CD14-positive monocyte (primary cell): Measurements from ENCODE around the gene TRAPPC14. TPM values are rescaled to one million over a fixed set of nuclear protein-coding genes. Genes with fewer than 3 reads are reported as not detected.

Experiments
- DNase-seq, 3 donors: peaks; one replicate each; pipeline ENCODE4 v3.0.0-alpha.2; 2011 to 2022
- H2AFZ ChIP-seq: 2 replicates; pipeline ENCODE4 v1.6.0; 2012; ENCODE audit warnings: mild to moderate bottlenecking, low read depth, low read length, inconsistent platforms; ENCODE audit not compliant: insufficient read depth, poor library complexity, severe bottlenecking
- H3K27ac ChIP-seq, 2 donors: 1 replicate in 1 of 2; 2 replicates in 1 of 2; pipeline ENCODE4 v1.5.1; 2012 to 2013; ENCODE audit warnings: low read length in 2 of 2, control low read depth in 1 of 2, inconsistent platforms in 1 of 2, low read depth in 1 of 2, mild to moderate bottlenecking in 1 of 2
- H3K27me3 ChIP-seq, 2 donors: one replicate each; pipeline versions ENCODE4 v1.6.0 to v1.6.1; 2011 to 2013; ENCODE audit warnings: low read length in 2 of 2; ENCODE audit not compliant: control insufficient read depth in 2 of 2, insufficient read depth in 2 of 2
- H3K36me3 ChIP-seq, 2 donors: replicated peaks in 1 of 2; 1 replicate in 1 of 2; 2 replicates in 1 of 2; pipeline versions ENCODE4 v1.5.1 to v1.6.1; 2012 to 2013; ENCODE audit warnings: low read length in 2 of 2, control low read depth in 1 of 2, inconsistent platforms in 1 of 2, mild to moderate bottlenecking in 1 of 2; ENCODE audit not compliant: insufficient read depth in 2 of 2, control insufficient read depth in 1 of 2
- H3K4me1 ChIP-seq, 2 donors: 1 replicate in 1 of 2; 2 replicates in 1 of 2; pipeline versions ENCODE4 v1.5.1 to v1.6.1; 2012 to 2013; ENCODE audit warnings: low read length in 2 of 2, control low read depth in 1 of 2, inconsistent platforms in 1 of 2, mild to moderate bottlenecking in 1 of 2, moderate library complexity in 1 of 2; ENCODE audit not compliant: insufficient read depth in 2 of 2, control insufficient read depth in 1 of 2
- H3K4me2 ChIP-seq: replicated peaks from 2 replicates; pipeline ENCODE3; 2012; ENCODE audit warnings: low read length, moderate library complexity, mild to moderate bottlenecking; ENCODE audit not compliant: poor library complexity, severe bottlenecking; ENCODE audit errors: extremely low read depth
- H3K4me3 ChIP-seq, 3 experiments: fragments of 200-600 bp in 1 of 3; sonication (generic) in 1 of 3; replicated peaks in 1 of 3; 1 replicate in 2 of 3; 2 replicates in 1 of 3; pipeline ENCODE4 v1.5.1; 2011 to 2013; ENCODE audit warnings: low read length in 3 of 3, mild to moderate bottlenecking in 3 of 3, control low read depth in 2 of 3, low read depth in 2 of 3, inconsistent platforms in 1 of 3, moderate library complexity in 1 of 3
- H3K79me2 ChIP-seq: 2 replicates; pipeline ENCODE4 v1.6.0; 2012; ENCODE audit warnings: mild to moderate bottlenecking, control low read depth, inconsistent platforms, low read length, moderate library complexity; ENCODE audit not compliant: insufficient read depth
- H3K9ac ChIP-seq: 2 replicates; pipeline ENCODE4 v1.6.0; 2017; ENCODE audit warnings: low read length, mild to moderate bottlenecking; ENCODE audit not compliant: insufficient read depth, poor library complexity, severe bottlenecking
- H3K9me3 ChIP-seq, 2 donors: replicated peaks in 1 of 2; 1 replicate in 1 of 2; 2 replicates in 1 of 2; pipeline versions ENCODE4 v1.5.1 to v1.6.1; 2012 to 2013; ENCODE audit warnings: low read length in 2 of 2, control low read depth in 1 of 2; ENCODE audit not compliant: control insufficient read depth in 1 of 2, insufficient read depth in 1 of 2
- H4K20me1 ChIP-seq: 2 replicates; pipeline ENCODE4 v1.6.0; 2012; ENCODE audit warnings: mild to moderate bottlenecking, low read length, control low read depth, moderate library complexity; ENCODE audit not compliant: insufficient read depth
- H3K27ac Mint-ChIP-seq, 7 donors: one replicate each; pipeline ENCODE4 v1.8.0; 2020; ENCODE audit warnings: mild to moderate bottlenecking in 7 of 7, mixed read lengths in 7 of 7, moderate library complexity in 6 of 7, inconsistent platforms in 2 of 7
- H3K27me3 Mint-ChIP-seq, 3 donors: one replicate each; pipeline ENCODE4 v1.8.0; 2021 to 2022; ENCODE audit warnings: low read depth in 3 of 3, mild to moderate bottlenecking in 3 of 3, mixed read lengths in 3 of 3, moderate library complexity in 3 of 3, inconsistent platforms in 1 of 3
- H3K36me3 Mint-ChIP-seq, 2 donors: one replicate each; pipeline ENCODE4 v1.8.0; 2020; ENCODE audit warnings: mixed read lengths in 2 of 2, inconsistent platforms in 1 of 2, mild to moderate bottlenecking in 1 of 2
- H3K4me1 Mint-ChIP-seq: one replicate; pipeline ENCODE4 v1.8.0; 2020; ENCODE audit warnings: mild to moderate bottlenecking, mixed read lengths
- H3K4me3 Mint-ChIP-seq, 2 donors: one replicate each; pipeline ENCODE4 v1.8.0; 2020; ENCODE audit warnings: mild to moderate bottlenecking in 2 of 2, mixed read lengths in 2 of 2, moderate library complexity in 1 of 2
- H3K9me3 Mint-ChIP-seq, 7 donors: one replicate each; pipeline ENCODE4 v1.8.0; 2020 to 2022; ENCODE audit warnings: mixed read lengths in 7 of 7, mild to moderate bottlenecking in 6 of 7, moderate library complexity in 6 of 7, inconsistent platforms in 2 of 7
- CTCF ChIP-seq: fragments of 200-600 bp; IDR thresholded peaks from one replicate; pipeline ENCODE4 v1.8.0; 2022; ENCODE audit warnings: antibody characterized with exemption, mild to moderate bottlenecking
- WGBS: methylation state at CpG from one replicate; pipeline ENCODE4 v1.1.5; 2013; ENCODE audit warnings: missing lambda C conversion rate; ENCODE audit not compliant: insufficient coverage; 5-methylcytosine and 5-hydroxymethylcytosine counted together
- intact Hi-C, 2 donors: fragments of 100-400 bp; cut with micrococcal nuclease; formaldehyde crosslinking; loops; one replicate each; pipeline versions ENCODE4 v1.15.0 to v1.15.1; 2023
- polyA plus RNA-seq, 3 donors: library from polyadenylated mRNA; depleted of rRNA in 1 of 3; unstranded in 2 of 3; stranded (reverse) in 1 of 3; fragments of 300-500 nt in 2 of 3; fragments of >200 nt in 1 of 3; fragmentation: Illumina TruSeq in 2 of 3; gene quantifications; 1 replicate in 2 of 3; 2 replicates in 1 of 3; pipeline ENCODE4 v1.2.3, GENCODE V29; 2012 to 2021

Gene TRAPPC14
- polyA plus RNA-seq, 3 donors: 1.0 to 38.4 (median 1.6) TPM

DNA sequence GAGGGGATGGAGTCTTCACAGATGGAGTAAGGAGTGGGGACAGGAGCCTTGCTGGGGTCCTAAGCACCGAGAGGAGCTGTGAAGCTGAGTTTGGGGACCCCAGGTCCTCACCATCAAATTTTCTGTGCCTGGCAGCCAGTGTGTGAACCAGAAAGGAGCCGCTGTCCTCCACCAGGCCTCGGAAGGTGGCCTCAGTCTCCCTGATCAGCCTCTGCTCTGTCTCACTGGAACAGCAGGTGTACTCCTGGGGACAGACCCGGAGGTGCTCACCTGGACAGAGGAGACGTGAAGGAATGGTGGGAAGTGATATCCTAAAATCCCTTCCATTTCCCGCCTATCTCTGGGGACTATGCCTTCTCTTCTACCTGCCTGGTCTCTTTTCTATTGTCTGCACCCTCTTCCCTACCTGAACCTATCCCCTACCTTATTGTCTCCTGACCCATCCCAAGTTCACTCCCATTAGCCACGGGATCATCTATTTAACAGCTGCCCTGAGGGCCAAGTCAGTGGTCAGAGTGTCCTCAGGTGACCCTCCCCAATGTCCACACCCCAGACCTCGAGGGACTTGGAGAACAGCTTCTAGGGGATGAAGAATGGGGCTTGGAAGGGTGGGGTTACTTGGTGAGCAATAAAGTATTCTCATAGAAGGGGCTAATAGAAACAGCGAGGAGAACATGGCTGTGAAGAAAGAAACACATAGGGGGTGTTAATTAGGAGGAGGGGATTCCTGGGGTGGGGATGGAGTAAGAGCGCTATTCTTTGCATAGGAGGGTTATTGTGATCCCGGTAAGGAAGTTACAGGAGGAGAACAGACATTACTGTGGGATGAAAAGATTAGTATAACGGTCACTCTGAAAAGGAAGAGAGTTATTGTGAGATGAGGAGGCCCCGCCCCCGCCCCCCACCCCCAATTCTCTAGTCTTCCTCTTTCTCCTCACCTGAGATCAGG is 17.8 kb upstream of the TRAPPC14 start:
- Mint-ChIP-seq H3K27ac (no peak overlapping the region), H3K27me3 (peaks cover 32 to 54% (median 42%) of the 10 kb centered on the region in 3 donors), H3K36me3 (peaks cover 0 to 7% of the 10 kb centered on the region in 2 donors), H3K9me3 (peaks cover 0 to 13% (median 7%) of the 10 kb centered on the region in 7 donors), H3K4me1 (peaks cover 22% of the 10 kb centered on the region), H3K4me3 (peak overlapping the region; percentile 76 to 85)
- no peak for DNase-seq
- Histone ChIP-seq H3K9ac (no peak overlapping the region), H3K4me3 (peak overlapping the region; percentile 30 to 82 (median 57)), H3K9me3 (peaks cover 5 to 6% of the 10 kb centered on the region in 2 donors), H3K4me1 (peaks cover 18 to 25% of the 10 kb centered on the region in 2 donors), H3K27ac (no peak overlapping the region), H4K20me1 (no peaks in the 10 kb centered on the region), H2AFZ (peak overlapping the region; percentile 93), H3K79me2 (no peaks in the 10 kb centered on the region), H3K27me3 (peaks cover 8 to 18% of the 10 kb centered on the region in 2 donors), H3K4me2 (peak overlapping the region; percentile 95), H3K36me3 (no peaks in the 10 kb centered on the region)
- intact Hi-C loops: loop anchor here in 1 of 2 donors (2.0 kb wide), 1 partner anchor 28 kb away; the partner anchor contains the start of gene LAMTOR4
- no peak for TF ChIP-seq CTCF
- WGBS: 94% methylated on average over 5 of the region's 14 CpGs

DNA sequence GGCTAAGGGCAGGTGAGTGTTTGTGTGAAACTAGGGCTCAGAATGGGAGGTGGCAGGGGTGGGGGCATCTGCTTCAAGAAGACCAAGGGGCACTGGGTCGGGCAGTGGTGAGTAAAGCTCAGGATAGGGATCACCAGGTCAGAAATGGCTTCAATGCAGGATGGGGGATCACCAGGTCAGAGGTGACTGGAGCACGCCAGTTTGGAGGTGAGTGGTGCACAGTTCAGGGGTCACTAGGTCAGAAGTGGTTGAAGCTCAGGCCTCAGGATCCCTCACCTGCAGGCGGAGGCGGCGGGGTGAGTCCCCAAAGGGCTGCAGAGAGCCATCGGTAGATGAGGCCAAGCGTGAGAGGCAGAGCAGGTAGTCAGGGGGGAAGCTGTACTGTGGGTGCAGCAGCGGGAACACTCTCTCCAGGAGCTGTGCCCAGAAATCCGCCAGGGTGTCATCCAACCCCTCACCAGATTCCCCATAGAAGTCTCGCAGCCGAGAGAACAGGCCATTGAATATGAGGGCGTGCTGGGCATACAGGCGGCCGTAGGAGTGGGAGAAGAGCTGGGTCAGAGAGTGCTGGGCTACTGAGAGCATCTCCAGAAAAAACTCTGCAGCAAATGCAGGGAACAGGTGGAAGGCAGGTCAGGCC is 16.9 kb upstream of the TRAPPC14 start:
- DNase-seq: no peak
- 97% methylated on average over 2 of the region's 14 CpGs for WGBS
- peaks cover 16 to 26% of the 10 kb centered on the region in 2 donors for H3K27me3 ChIP-seq
- Mint-ChIP-seq H3K4me3 (peak overlapping the region in 1 of 2 donors; percentile 31), H3K36me3 (peaks cover 3 to 11% of the 10 kb centered on the region in 2 donors), H3K9me3 (peaks cover 0 to 19% (median 11%) of the 10 kb centered on the region in 7 donors), H3K27ac (peak overlapping the region in 2 of 7 donors; percentile 44 to 59), H3K27me3 (peaks cover 33 to 52% (median 44%) of the 10 kb centered on the region in 3 donors), H3K4me1 (peaks cover 22% of the 10 kb centered on the region)
- peaks cover 5 to 6% of the 10 kb centered on the region in 2 donors for H3K9me3 ChIP-seq
- H3K9ac ChIP-seq: no peak overlapping the region
- H3K4me3 ChIP-seq: no peak overlapping the region
- H3K4me1 ChIP-seq: peaks cover 22 to 30% of the 10 kb centered on the region in 2 donors
- H2AFZ ChIP-seq: no peak overlapping the region
- H3K79me2 ChIP-seq: no peaks in the 10 kb centered on the region
- no peaks in the 10 kb centered on the region for H3K36me3 ChIP-seq
- no peak overlapping the region for H3K27ac ChIP-seq
- intact Hi-C loops: no loop called here
- no peak for TF ChIP-seq CTCF
- no peak overlapping the region for H3K4me2 ChIP-seq
- H4K20me1 ChIP-seq: no peaks in the 10 kb centered on the region
